Measurements from ENCODE around the gene GOLGB1. TPM values are rescaled to one million over a fixed set of nuclear protein-coding genes. Genes with fewer than 3 reads are reported as not detected.

Gene GOLGB1
- polyA plus RNA-seq, 3 donors: 1.2 to 7.1 (median 1.7) TPM

- Mint-ChIP-seq H3K4me3 (no peak overlapping the region), H3K27me3 (ENCODE audit: low read depth in 3 of 3) (peaks cover 0 to 1% (median 0%) of the 10 kb centered on the region in 3 donors), H3K9me3 (no peaks in the 10 kb centered on the region), H3K4me1 (no peaks in the 10 kb centered on the region), H3K27ac (peak overlapping the region in 2 of 7 donors; percentile 22 to 46), H3K36me3 (peaks cover 95 to 100% of the 10 kb centered on the region in 2 donors)
- no peaks in the 10 kb centered on the region for H3K79me2 ChIP-seq (ENCODE audit: insufficient read depth, low read length)
- H4K20me1 ChIP-seq (ENCODE audit: insufficient read depth, low read length): peaks cover 92% of the 10 kb centered on the region
- H3K9me3 ChIP-seq (replicated peaks in 1 of 2; ENCODE audit: control insufficient read depth in 1 of 2, insufficient read depth in 1 of 2, low read length in 2 of 2): no peaks in the 10 kb centered on the region
- no peaks in the 10 kb centered on the region for H3K27me3 ChIP-seq (ENCODE audit: control insufficient read depth in 2 of 2, insufficient read depth in 2 of 2, low read length in 2 of 2)
- H3K4me3 ChIP-seq (replicated peaks in 1 of 3; ENCODE audit: low read depth in 2 of 3, low read length in 3 of 3): no peak overlapping the region
- H3K27ac ChIP-seq (ENCODE audit: low read depth in 1 of 2, low read length in 2 of 2): no peak overlapping the region
- TF ChIP-seq, protein P1, sequence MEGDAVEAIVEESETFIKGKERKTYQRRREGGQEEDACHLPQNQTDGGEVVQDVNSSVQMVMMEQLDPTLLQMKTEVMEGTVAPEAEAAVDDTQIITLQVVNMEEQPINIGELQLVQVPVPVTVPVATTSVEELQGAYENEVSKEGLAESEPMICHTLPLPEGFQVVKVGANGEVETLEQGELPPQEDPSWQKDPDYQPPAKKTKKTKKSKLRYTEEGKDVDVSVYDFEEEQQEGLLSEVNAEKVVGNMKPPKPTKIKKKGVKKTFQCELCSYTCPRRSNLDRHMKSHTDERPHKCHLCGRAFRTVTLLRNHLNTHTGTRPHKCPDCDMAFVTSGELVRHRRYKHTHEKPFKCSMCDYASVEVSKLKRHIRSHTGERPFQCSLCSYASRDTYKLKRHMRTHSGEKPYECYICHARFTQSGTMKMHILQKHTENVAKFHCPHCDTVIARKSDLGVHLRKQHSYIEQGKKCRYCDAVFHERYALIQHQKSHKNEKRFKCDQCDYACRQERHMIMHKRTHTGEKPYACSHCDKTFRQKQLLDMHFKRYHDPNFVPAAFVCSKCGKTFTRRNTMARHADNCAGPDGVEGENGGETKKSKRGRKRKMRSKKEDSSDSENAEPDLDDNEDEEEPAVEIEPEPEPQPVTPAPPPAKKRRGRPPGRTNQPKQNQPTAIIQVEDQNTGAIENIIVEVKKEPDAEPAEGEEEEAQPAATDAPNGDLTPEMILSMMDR (IDR thresholded peaks at IDR 0.05): no peak
- WGBS (ENCODE audit: insufficient coverage): 100% methylated on average over 1 of the region's 1 CpG
- no peak overlapping the region for H3K4me2 ChIP-seq (replicated peaks; ENCODE audit: extremely low read depth, low read length, poor library complexity, severe bottlenecking)
- H3K4me1 ChIP-seq (ENCODE audit: control insufficient read depth in 1 of 2, insufficient read depth in 2 of 2, low read length in 2 of 2): no peaks in the 10 kb centered on the region
- intact Hi-C loops (cut with micrococcal nuclease): no loop called here
- no peak for DNase-seq
- peaks cover 97 to 98% of the 10 kb centered on the region in 2 donors for H3K36me3 ChIP-seq (replicated peaks in 1 of 2; ENCODE audit: control insufficient read depth in 1 of 2, insufficient read depth in 2 of 2, low read length in 2 of 2)
- no peak overlapping the region for H3K9ac ChIP-seq (ENCODE audit: insufficient read depth, low read length, poor library complexity, severe bottlenecking)
- no peak overlapping the region for H2AFZ ChIP-seq (ENCODE audit: insufficient read depth, low read depth, low read length, poor library complexity, severe bottlenecking)
These were observed 111.6 kb downstream of the GOLGB1 start for GRCh38 chr3:121637922-121638321.

GRCh38 chr3:121630355-121630754 is 119.2 kb downstream of the GOLGB1 start:
- DNase-seq: no peak
- Histone ChIP-seq H4K20me1 (ENCODE audit: insufficient read depth, low read length) (peaks cover 38% of the 10 kb centered on the region), H3K9ac (ENCODE audit: insufficient read depth, low read length, poor library complexity, severe bottlenecking) (no peak overlapping the region), H3K36me3 (replicated peaks in 1 of 2; ENCODE audit: control insufficient read depth in 1 of 2, insufficient read depth in 2 of 2, low read length in 2 of 2) (peaks cover 50 to 64% of the 10 kb centered on the region in 2 donors), H3K4me3 (replicated peaks in 1 of 3; ENCODE audit: low read depth in 2 of 3, low read length in 3 of 3) (no peak overlapping the region), H2AFZ (ENCODE audit: insufficient read depth, low read depth, low read length, poor library complexity, severe bottlenecking) (no peak overlapping the region), H3K4me1 (ENCODE audit: control insufficient read depth in 1 of 2, insufficient read depth in 2 of 2, low read length in 2 of 2) (no peaks in the 10 kb centered on the region), H3K27ac (ENCODE audit: low read depth in 1 of 2, low read length in 2 of 2) (peak overlapping the region in 1 of 2 donors; percentile 11), H3K79me2 (ENCODE audit: insufficient read depth, low read length) (no peaks in the 10 kb centered on the region), H3K4me2 (replicated peaks; ENCODE audit: extremely low read depth, low read length, poor library complexity, severe bottlenecking) (no peak overlapping the region), H3K9me3 (replicated peaks in 1 of 2; ENCODE audit: control insufficient read depth in 1 of 2, insufficient read depth in 1 of 2, low read length in 2 of 2) (no peaks in the 10 kb centered on the region), H3K27me3 (ENCODE audit: control insufficient read depth in 2 of 2, insufficient read depth in 2 of 2, low read length in 2 of 2) (no peaks in the 10 kb centered on the region)
- intact Hi-C loops (cut with micrococcal nuclease): no loop called here
- Mint-ChIP-seq H3K36me3 (peaks cover 62 to 65% of the 10 kb centered on the region in 2 donors), H3K27me3 (ENCODE audit: low read depth in 3 of 3) (no peaks in the 10 kb centered on the region), H3K27ac (peak overlapping the region in 3 of 7 donors; percentile 33 to 86 (median 53)), H3K4me3 (no peak overlapping the region), H3K4me1 (no peaks in the 10 kb centered on the region), H3K9me3 (peaks cover 0 to 3% (median 0%) of the 10 kb centered on the region in 7 donors)
- 100% methylated on average over 1 of the region's 1 CpG for WGBS (ENCODE audit: insufficient coverage)
- TF ChIP-seq, protein P1 (IDR thresholded peaks at IDR 0.05): no peak
